ENCODE data around the gene FHIT.

DNA sequence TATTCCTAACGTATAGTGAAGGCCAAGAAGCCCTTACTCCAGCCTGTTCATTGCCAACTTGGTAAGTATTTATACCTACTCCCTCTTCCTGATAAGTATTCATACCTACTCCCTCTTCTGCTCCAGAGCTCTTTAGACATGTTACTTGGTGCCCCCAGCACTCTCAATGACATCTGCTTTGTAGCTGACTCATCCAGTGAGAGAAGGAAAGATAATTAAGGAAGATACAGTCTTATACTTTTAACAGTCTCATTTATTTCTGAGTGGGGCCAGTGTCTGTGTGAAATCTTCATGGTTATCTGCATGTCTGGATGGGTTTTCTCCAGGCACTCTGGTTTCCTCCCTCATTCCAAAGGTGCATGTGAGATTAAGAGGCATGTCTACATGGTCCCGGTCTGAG is 698.7 kb downstream of the FHIT start:
- TF ChIP-seq, protein P1, sequence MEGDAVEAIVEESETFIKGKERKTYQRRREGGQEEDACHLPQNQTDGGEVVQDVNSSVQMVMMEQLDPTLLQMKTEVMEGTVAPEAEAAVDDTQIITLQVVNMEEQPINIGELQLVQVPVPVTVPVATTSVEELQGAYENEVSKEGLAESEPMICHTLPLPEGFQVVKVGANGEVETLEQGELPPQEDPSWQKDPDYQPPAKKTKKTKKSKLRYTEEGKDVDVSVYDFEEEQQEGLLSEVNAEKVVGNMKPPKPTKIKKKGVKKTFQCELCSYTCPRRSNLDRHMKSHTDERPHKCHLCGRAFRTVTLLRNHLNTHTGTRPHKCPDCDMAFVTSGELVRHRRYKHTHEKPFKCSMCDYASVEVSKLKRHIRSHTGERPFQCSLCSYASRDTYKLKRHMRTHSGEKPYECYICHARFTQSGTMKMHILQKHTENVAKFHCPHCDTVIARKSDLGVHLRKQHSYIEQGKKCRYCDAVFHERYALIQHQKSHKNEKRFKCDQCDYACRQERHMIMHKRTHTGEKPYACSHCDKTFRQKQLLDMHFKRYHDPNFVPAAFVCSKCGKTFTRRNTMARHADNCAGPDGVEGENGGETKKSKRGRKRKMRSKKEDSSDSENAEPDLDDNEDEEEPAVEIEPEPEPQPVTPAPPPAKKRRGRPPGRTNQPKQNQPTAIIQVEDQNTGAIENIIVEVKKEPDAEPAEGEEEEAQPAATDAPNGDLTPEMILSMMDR (IDR thresholded peaks at IDR 0.05), result no peak
- TF ChIP-seq POLR2AphosphoS5 (IDR thresholded peaks at IDR 0.05), result no peak

Measured in suprapubic skin (tissue), 3 donors.